Measurements from ENCODE around the gene ACOD1. TPM values are rescaled to one million over a fixed set of nuclear protein-coding genes. Genes with fewer than 3 reads are reported as not detected.

Gene ACOD1
- total and polyA plus RNA-seq, 2 of the 13 experiments (the other 11 are each of a cell fraction or from before 2014, with no cell fraction given): not detected

GRCh38 chr13:76991796-76992547, 43.7 kb downstream of the ACOD1 start, which contains the start of gene CLN5 (continued):
- no peak for TF ChIP-seq SNRNP70 (IDR thresholded peaks at IDR 0.05; ENCODE audit: low read depth, low read length)
- no peak for TF ChIP-seq TSC22D2 (CRISPR knock-in tag; IDR thresholded peaks at IDR 0.05; ENCODE audit: borderline replicate concordance)
- TF ChIP-seq MBNL3 (CRISPR knock-in tag; conservative IDR thresholded peaks at IDR 0.05): no peak
- TF ChIP-seq HOXA3 (CRISPR knock-in tag; IDR thresholded peaks at IDR 0.05): peak; percentile 95
- TF ChIP-seq TBX2 (CRISPR knock-in tag; IDR thresholded peaks at IDR 0.05; ENCODE audit: borderline replicate concordance): peak; percentile 71
- peak; percentile 48; the same call in 1 of the 2 replicates for TF ChIP-seq ZNF770 (CRISPR knock-in tag; IDR thresholded peaks at IDR 0.05)
- no peak for TF ChIP-seq SETDB1 (CRISPR knock-in tag; IDR thresholded peaks at IDR 0.05; ENCODE audit: borderline replicate concordance)
- TF ChIP-seq ZSCAN30 (CRISPR knock-in tag; IDR thresholded peaks at IDR 0.05): no peak
- peak; percentile 63; the same call in 1 of the 2 replicates for TF ChIP-seq IRF9 (CRISPR knock-in tag; IDR thresholded peaks at IDR 0.05; ENCODE audit: borderline replicate concordance)
- TF ChIP-seq ZNF274 (CRISPR knock-in tag; IDR thresholded peaks at IDR 0.05): peak; percentile 82; the same call in 1 of the 2 replicates
- TF ChIP-seq NFE2L1 (CRISPR knock-in tag; IDR thresholded peaks at IDR 0.05; ENCODE audit: borderline replicate concordance): 0 out of 2 replicates have a peak, but pooled peaks have one; percentile 33
- TF ChIP-seq ZNF768 (CRISPR knock-in tag; IDR thresholded peaks at IDR 0.05): no peak; the same call in 1 of the 2 replicates
- no peak for TF ChIP-seq ZNF678 (CRISPR knock-in tag; IDR thresholded peaks at IDR 0.05)
- 0 out of 2 replicates have a peak, but pooled peaks have one; percentile 86 for TF ChIP-seq KDM5B (CRISPR knock-in tag; IDR thresholded peaks at IDR 0.05; ENCODE audit: borderline replicate concordance)
- no peak; the same call in none of the 2 replicates for TF ChIP-seq IRF2 (CRISPR knock-in tag; IDR thresholded peaks at IDR 0.05)
- no peak for TF ChIP-seq ZNF616 (CRISPR knock-in tag; IDR thresholded peaks at IDR 0.05; ENCODE audit: low read depth)
- TF ChIP-seq ASH2L (IDR thresholded peaks at IDR 0.05; ENCODE audit: insufficient read length, low read depth, low read length): peak; percentile 89
- peak; percentile 89 for TF ChIP-seq ZNF501 (CRISPR knock-in tag; IDR thresholded peaks at IDR 0.05)
- no peak for TF ChIP-seq TCF7 (IDR thresholded peaks at IDR 0.05; ENCODE audit: low read depth)
- TF ChIP-seq ZNF230 (CRISPR knock-in tag; IDR thresholded peaks at IDR 0.05): peak; percentile 82
- no peak for TF ChIP-seq NR2F2 (IDR thresholded peaks at IDR 0.05; ENCODE audit: borderline replicate concordance, low read depth)
- no peak for TF ChIP-seq TFAP4 (IDR thresholded peaks at IDR 0.05; ENCODE audit: borderline replicate concordance, low read depth)
- TF ChIP-seq MYPOP (CRISPR knock-in tag; IDR thresholded peaks at IDR 0.05): peak; percentile 93
- no peak for TF ChIP-seq RBAK (CRISPR knock-in tag; IDR thresholded peaks at IDR 0.05)
- TF ChIP-seq AGO1 (IDR thresholded peaks at IDR 0.05; ENCODE audit: low read depth, low read length, poor library complexity, severe bottlenecking): no peak
- no peak for TF ChIP-seq FOXM1 (CRISPR knock-in tag; IDR thresholded peaks at IDR 0.05)
